Measurements from ENCODE around the gene NCOA7. TPM values are rescaled to one million over a fixed set of nuclear protein-coding genes. Genes with fewer than 3 reads are reported as not detected.

NCOA7 gene
- total and polyA plus RNA-seq, 2 of the 8 experiments (the other 6 are each of a cell fraction or from before 2014, with no cell fraction given) = 2.6 to 10.7 TPM

DNA sequence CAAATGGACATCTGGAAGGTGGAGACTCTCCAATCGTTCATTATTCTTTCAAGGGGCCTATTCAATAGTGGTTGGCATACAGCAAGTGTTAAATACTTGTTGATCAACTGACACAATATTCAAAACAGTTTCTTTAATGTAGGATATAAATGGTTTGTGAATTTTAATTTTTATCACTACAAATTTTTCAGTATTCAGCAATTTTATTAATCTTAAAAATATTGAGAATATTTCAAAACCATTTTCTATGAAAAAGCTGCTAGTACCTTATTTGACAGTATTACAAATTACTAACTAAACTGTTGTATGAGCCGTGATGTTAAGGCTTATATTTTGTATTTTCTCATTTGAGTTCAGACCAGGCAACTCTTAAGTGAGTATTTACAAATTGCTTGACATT is 32.4 kb downstream of the NCOA7 start (continued):
- no peak for TF ChIP-seq SRF (IDR thresholded peaks at IDR 0.05; ENCODE audit: low read depth, low read length)
- no peak for TF ChIP-seq RFX5 (IDR thresholded peaks at IDR 0.05; ENCODE audit: borderline replicate concordance, low read depth, low read length)
